ENCODE data around the gene TCF7. TPM values are rescaled to one million over a fixed set of nuclear protein-coding genes. Genes with fewer than 3 reads are reported as not detected.

TCF7 gene
- polyA plus RNA-seq, 1 experiment, result 2.1 TPM

DNA sequence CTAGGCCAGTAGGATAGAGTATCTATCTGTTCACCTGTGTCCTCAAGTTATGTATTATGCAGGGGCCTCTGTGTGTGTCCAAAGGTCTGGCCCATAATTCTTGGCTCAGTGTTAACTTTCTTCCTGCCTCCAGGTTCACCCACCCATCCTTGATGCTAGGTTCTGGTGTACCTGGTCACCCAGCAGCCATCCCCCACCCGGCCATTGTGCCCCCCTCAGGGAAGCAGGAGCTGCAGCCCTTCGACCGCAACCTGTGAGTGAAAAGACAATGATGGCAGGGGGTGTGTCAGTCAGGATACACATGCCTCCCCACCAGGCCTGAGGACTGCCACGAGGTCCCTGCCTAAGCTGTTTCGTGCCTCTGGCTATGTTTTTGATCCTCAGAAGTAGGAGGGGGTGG, 27.6 kb downstream of the TCF7 start:
- DNase-seq (ENCODE audit: low read depth, low spot score), result no peak
- Histone ChIP-seq H3K4me3 (ENCODE audit: low read depth, low read length) (no peak overlapping the region), H3K27me3 (ENCODE audit: control insufficient read depth, insufficient read depth, low read length) (no peaks in the 10 kb centered on the region), H3K27ac (ENCODE audit: low read depth, low read length) (no peak overlapping the region), H3K9me3 (ENCODE audit: control insufficient read depth, insufficient read depth, low read length) (no peaks in the 10 kb centered on the region)
- ChIA-PET CTCF (interaction anchor here (0.7 to 20.0 kb wide), 6 partner anchors 8 to 147 kb away, joined by 3 to 458 read pairs (median 18); no protein-coding TSS in a partner anchor), POLR2A (interaction anchor here (0.5 kb wide), 1 partner anchor 383 kb away, joined by 3 read pairs; no protein-coding TSS in a partner anchor)
- TF ChIP-seq, protein P1, sequence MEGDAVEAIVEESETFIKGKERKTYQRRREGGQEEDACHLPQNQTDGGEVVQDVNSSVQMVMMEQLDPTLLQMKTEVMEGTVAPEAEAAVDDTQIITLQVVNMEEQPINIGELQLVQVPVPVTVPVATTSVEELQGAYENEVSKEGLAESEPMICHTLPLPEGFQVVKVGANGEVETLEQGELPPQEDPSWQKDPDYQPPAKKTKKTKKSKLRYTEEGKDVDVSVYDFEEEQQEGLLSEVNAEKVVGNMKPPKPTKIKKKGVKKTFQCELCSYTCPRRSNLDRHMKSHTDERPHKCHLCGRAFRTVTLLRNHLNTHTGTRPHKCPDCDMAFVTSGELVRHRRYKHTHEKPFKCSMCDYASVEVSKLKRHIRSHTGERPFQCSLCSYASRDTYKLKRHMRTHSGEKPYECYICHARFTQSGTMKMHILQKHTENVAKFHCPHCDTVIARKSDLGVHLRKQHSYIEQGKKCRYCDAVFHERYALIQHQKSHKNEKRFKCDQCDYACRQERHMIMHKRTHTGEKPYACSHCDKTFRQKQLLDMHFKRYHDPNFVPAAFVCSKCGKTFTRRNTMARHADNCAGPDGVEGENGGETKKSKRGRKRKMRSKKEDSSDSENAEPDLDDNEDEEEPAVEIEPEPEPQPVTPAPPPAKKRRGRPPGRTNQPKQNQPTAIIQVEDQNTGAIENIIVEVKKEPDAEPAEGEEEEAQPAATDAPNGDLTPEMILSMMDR (IDR thresholded peaks at IDR 0.05; ENCODE audit: low read depth, low read length), result no peak

- no peak overlapping the region for H3K4me3 ChIP-seq (ENCODE audit: low read depth, low read length)
- CTCF ChIA-PET, result interaction anchor here (0.7 to 20.0 kb wide), 4 partner anchors 8 to 103 kb away, joined by 3 to 458 read pairs (median 11); no protein-coding TSS in a partner anchor
- no peak overlapping the region for H3K27ac ChIP-seq (ENCODE audit: low read depth, low read length)
- H3K9me3 ChIP-seq (ENCODE audit: control insufficient read depth, insufficient read depth, low read length), result no peaks in the 10 kb centered on the region
- POLR2A ChIA-PET, result no interaction called here
- DNase-seq (ENCODE audit: low read depth, low spot score), result no peak
- TF ChIP-seq, protein P1 (IDR thresholded peaks at IDR 0.05; ENCODE audit: low read depth, low read length), result no peak
- no peaks in the 10 kb centered on the region for H3K27me3 ChIP-seq (ENCODE audit: control insufficient read depth, insufficient read depth, low read length)
Observed at GRCh38 chr5:134142806-134143205, 28.3 kb downstream of the TCF7 start.

DNA sequence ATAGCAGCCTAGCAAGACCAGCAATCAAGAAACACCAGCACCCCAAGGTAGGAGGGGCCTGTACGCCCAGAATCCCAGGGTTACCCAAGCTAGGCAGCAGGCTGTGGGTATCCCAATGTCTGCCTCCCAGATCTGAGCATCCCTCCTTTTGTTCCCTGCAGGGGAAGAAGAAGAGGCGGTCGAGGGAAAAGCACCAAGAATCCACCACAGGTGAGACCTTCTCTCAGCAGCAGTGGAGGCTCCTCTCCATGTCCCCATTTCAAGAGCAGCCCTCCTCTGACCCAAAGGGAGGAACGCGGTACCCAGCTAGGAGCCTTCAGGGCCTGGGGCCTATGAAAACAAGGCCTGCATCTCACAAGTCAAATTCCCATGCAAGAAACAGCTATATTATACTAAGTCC, 28.9 kb downstream of the TCF7 start:
- CTCF ChIA-PET, result interaction anchor here (1.5 to 20.0 kb wide), 2 partner anchors 18 to 104 kb away, joined by 4 to 458 read pairs; no protein-coding TSS in a partner anchor
- DNase-seq (ENCODE audit: low read depth, low spot score), result no peak
- no peak overlapping the region for H3K27ac ChIP-seq (ENCODE audit: low read depth, low read length)
- no peaks in the 10 kb centered on the region for H3K9me3 ChIP-seq (ENCODE audit: control insufficient read depth, insufficient read depth, low read length)
- no peaks in the 10 kb centered on the region for H3K27me3 ChIP-seq (ENCODE audit: control insufficient read depth, insufficient read depth, low read length)
- TF ChIP-seq, protein P1 (IDR thresholded peaks at IDR 0.05; ENCODE audit: low read depth, low read length), result no peak
- H3K4me3 ChIP-seq (ENCODE audit: low read depth, low read length), result no peak overlapping the region
- POLR2A ChIA-PET, result no interaction called here

DNA sequence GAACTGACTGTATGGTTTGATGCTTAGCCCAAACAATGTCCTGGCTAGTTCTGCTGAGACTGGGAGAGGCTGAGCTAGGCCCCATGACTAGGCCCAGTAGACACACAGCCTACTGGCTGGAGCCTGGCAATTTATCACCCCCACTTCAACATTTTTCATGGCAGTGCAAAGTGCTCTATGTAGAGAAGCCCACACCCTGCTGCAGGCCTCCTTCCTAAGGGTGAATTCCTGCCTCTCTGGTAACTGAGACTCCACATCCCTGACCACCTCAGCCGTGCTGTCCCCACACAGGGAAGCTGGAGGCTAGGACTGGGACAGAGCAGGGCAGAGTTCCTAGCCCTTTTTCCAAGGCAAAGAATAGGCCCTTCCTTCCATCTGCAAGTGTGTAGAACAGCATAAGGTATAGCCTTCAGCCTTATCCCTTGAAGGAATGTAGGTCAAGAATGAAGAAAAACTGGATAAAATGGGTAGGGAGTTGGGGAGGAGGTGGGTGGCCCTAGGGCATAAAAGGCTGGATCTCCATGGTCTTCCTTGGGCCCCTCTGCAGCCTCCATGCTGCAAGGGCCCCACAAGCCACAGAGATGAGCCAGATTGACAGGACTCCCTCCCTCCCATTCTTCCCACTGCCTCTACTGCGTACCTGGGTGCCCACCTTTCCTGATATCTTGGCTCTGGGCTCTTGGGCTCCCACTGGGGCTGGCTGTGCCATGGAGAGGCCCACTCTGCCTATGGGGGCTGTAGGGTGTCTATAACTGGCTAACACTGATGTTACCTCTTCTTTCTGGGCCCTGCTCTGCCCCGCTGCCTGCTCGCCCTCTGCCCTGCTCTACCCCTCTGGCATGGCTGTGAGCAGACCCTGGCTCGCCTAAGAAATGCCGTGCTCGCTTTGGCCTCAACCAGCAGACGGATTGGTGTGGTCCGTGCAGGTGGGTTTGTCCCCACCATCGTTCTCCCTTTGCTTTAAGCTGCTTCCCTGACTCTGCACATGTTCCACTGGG, 29.8 kb downstream of the TCF7 start:
- ChIA-PET POLR2A (no interaction called here), CTCF (interaction anchor here (1.3 to 20.0 kb wide), 4 partner anchors 7 to 105 kb away, joined by 4 to 458 read pairs (median 6); no protein-coding TSS in a partner anchor)
- TF ChIP-seq, protein P1 (IDR thresholded peaks at IDR 0.05; ENCODE audit: low read depth, low read length), result no peak
- Histone ChIP-seq H3K4me3 (ENCODE audit: low read depth, low read length) (no peak overlapping the region), H3K9me3 (ENCODE audit: control insufficient read depth, insufficient read depth, low read length) (no peaks in the 10 kb centered on the region), H3K27me3 (ENCODE audit: control insufficient read depth, insufficient read depth, low read length) (no peaks in the 10 kb centered on the region), H3K27ac (ENCODE audit: low read depth, low read length) (no peak overlapping the region)
- no peak for DNase-seq (ENCODE audit: low read depth, low spot score)
